OCI-LY7 (cell line): ENCODE data around the gene ANKH. TPM values are rescaled to one million over a fixed set of nuclear protein-coding genes. Genes with fewer than 3 reads are reported as not detected.

Experiments used
- BruUV-seq: library from RNA; stranded (reverse); fragments of 400-500 nt; replicated peaks from 2 replicates; lab custom pipeline; 2021; lab: Mats Ljungman, UMichigan
- CTCF ChIA-PET: fragments of 300-600 bp; sonication (Branson Sonifier 250); formaldehyde crosslinking; loops from one replicate; lab custom pipeline; 2022; ENCODE audit warnings: antibody characterized with exemption; ENCODE audit not compliant: unreplicated experiment; lab: Charles Lee
- POLR2A ChIA-PET: fragments of 300-600 bp; sonication (Branson Sonifier 250); formaldehyde crosslinking; loops from one replicate; lab custom pipeline; 2022; ENCODE audit warnings: antibody characterized with exemption; lab: Charles Lee
- DNase-seq: peaks from one replicate; pipeline ENCODE4 v3.0.0-alpha.2; 2015; ENCODE audit warnings: low spot score
- H2AFZ ChIP-seq: fragments of 200-600 bp; sonication (generic), shearing (Covaris generic); 2 replicates; pipeline ENCODE4 v1.6.1; 2014; ENCODE audit warnings: mild to moderate bottlenecking, antibody characterized with exemption, low read length, moderate library complexity
- H3K27ac ChIP-seq: fragments of 200-600 bp; sonication (generic); 2 replicates; pipeline ENCODE4 v1.5.1; 2014; ENCODE audit warnings: mixed run types, low read depth, mild to moderate bottlenecking, moderate library complexity, low read length, inconsistent platforms; ENCODE audit not compliant: poor library complexity, severe bottlenecking
- H3K36me3 ChIP-seq: fragments of 200-600 bp; sonication (generic); 2 replicates; pipeline ENCODE4 v1.6.1; 2014; ENCODE audit warnings: mild to moderate bottlenecking, antibody characterized with exemption, low read length, moderate library complexity, mixed read lengths; ENCODE audit not compliant: insufficient read depth
- H3K4me1 ChIP-seq: fragments of 200-600 bp; sonication (generic); 2 replicates; pipeline ENCODE4 v1.5.1; 2014; ENCODE audit warnings: mild to moderate bottlenecking, low read length; ENCODE audit not compliant: insufficient read depth, poor library complexity, severe bottlenecking
- H3K4me2 ChIP-seq: fragments of 200-600 bp; sonication (generic); 2 replicates; pipeline ENCODE4 v1.6.1; 2014; ENCODE audit warnings: mild to moderate bottlenecking, low read length
- H3K4me3 ChIP-seq: fragments of 200-600 bp; sonication (generic); 2 replicates; pipeline ENCODE4 v1.5.1; 2014; ENCODE audit warnings: mild to moderate bottlenecking, low read depth, low read length; ENCODE audit not compliant: poor library complexity, severe bottlenecking
- H3K79me2 ChIP-seq: fragments of 200-600 bp; sonication (generic); 2 replicates; pipeline ENCODE4 v1.6.1; 2016; ENCODE audit warnings: low read depth, mild to moderate bottlenecking, low read length, moderate library complexity, mixed read lengths; ENCODE audit not compliant: insufficient read depth
- H3K9me2 ChIP-seq: fragments of 200-600 bp; sonication (generic); 2 replicates; pipeline ENCODE4 v1.6.1; 2016; ENCODE audit warnings: mild to moderate bottlenecking, low read length, mixed read lengths; ENCODE audit not compliant: insufficient read depth
- H3K9me3 ChIP-seq: fragments of 200-600 bp; sonication (generic); 2 replicates; pipeline ENCODE4 v1.6.1; 2014; ENCODE audit warnings: mild to moderate bottlenecking, mixed run types, low read length, mixed read lengths
- H4K20me1 ChIP-seq: fragments of 200-600 bp; sonication (generic); 2 replicates; pipeline ENCODE4 v1.6.1; 2014; ENCODE audit warnings: mild to moderate bottlenecking, antibody characterized with exemption, low read length, moderate library complexity, mixed read lengths; ENCODE audit not compliant: insufficient read depth
- CTCF ChIP-seq: fragments of 200-600 bp; sonication (generic); conservative IDR thresholded peaks from 2 replicates; pipeline ENCODE4 v1.5.1; 2014; ENCODE audit warnings: mild to moderate bottlenecking, antibody characterized with exemption, low read length, moderate library complexity, mixed read lengths
- EZH2phosphoT487 ChIP-seq: fragments of 200-600 bp; sonication (generic); IDR thresholded peaks from 2 replicates; pipeline ENCODE4 v1.6.1; 2018; ENCODE audit warnings: low read depth, borderline replicate concordance, mild to moderate bottlenecking, mixed run types, antibody characterized with exemption, low read length, moderate library complexity, mixed read lengths
- intact Hi-C: fragments of 100-400 bp; cut with micrococcal nuclease; formaldehyde crosslinking; loops from one replicate; pipeline ENCODE4 v1.10.0; 2022; ENCODE audit not compliant: unreplicated experiment
- total RNA-seq, 2 experiments: library from RNA; depleted of rRNA in 1 of 2; stranded (reverse); fragments of >200 nt in 1 of 2; shearing (Covaris generic) in 1 of 2; gene quantifications; 2 replicates each; pipeline ENCODE4 v1.2.3, GENCODE V29; 2014 to 2022

Gene ANKH
- total RNA-seq, 2 experiments from 2014 or later, result 23.1 to 80.4 TPM

- BruUV-seq, result no TSS peak
- ChIA-PET POLR2A (interaction anchor here (0.5 kb wide), 1 partner anchor 177 kb away, joined by 5 read pairs; no protein-coding TSS in a partner anchor), CTCF (no interaction called here)
- intact Hi-C loops, result no loop called here
- no peak overlapping the region for H3K4me3 ChIP-seq
- H3K79me2 ChIP-seq, result no peaks in the 10 kb centered on the region
- H3K9me3 ChIP-seq, result 0 out of 2 replicates have a peak, but pooled peaks cover 7% of the 10 kb centered on the region
- no peaks in the 10 kb centered on the region for H3K4me1 ChIP-seq
- no peak overlapping the region for H2AFZ ChIP-seq
- H3K4me2 ChIP-seq, result no peak overlapping the region
- TF ChIP-seq CTCF (no peak), EZH2phosphoT487 (no peak)
- H4K20me1 ChIP-seq, result no peaks in the 10 kb centered on the region; the same call in 1 of the 2 replicates
- no peak overlapping the region for H3K27ac ChIP-seq
- no peaks in the 10 kb centered on the region for H3K9me2 ChIP-seq
- DNase-seq, result no peak
- H3K36me3 ChIP-seq, result peaks cover 100% of the 10 kb centered on the region
Measured at GRCh38 chr5:14693070-14693469, 178.5 kb downstream of the ANKH start.

GRCh38 chr5:14687023-14687665, 184.4 kb downstream of the ANKH start:
- Histone ChIP-seq H3K4me1 (peaks cover 8% of the 10 kb centered on the region), H3K27ac (no peak overlapping the region), H2AFZ (no peak overlapping the region), H3K79me2 (peaks cover 9% of the 10 kb centered on the region; the same call in 1 of the 2 replicates), H3K4me3 (no peak overlapping the region), H4K20me1 (no peaks in the 10 kb centered on the region; the same call in 1 of the 2 replicates), H3K4me2 (no peak overlapping the region), H3K36me3 (peaks cover 93% of the 10 kb centered on the region), H3K9me2 (no peaks in the 10 kb centered on the region), H3K9me3 (0 out of 2 replicates have a peak, but pooled peaks cover 7% of the 10 kb centered on the region)
- no peak for DNase-seq
- no TSS peak for BruUV-seq
- intact Hi-C loops, result no loop called here
- ChIA-PET CTCF (no interaction called here), POLR2A (interaction anchor here (1.0 to 1.8 kb wide), 3 partner anchors 8 to 99 kb away, joined by 5 to 7 read pairs (median 7); no protein-coding TSS in a partner anchor)
- TF ChIP-seq EZH2phosphoT487 (no peak), CTCF (no peak)

GRCh38 chr5:14686517-14686916, 185.1 kb downstream of the ANKH start:
- POLR2A ChIA-PET, result interaction anchor here (0.7 to 1.8 kb wide), 4 partner anchors 9 to 99 kb away, joined by 3 to 7 read pairs (median 6); no protein-coding TSS in a partner anchor
- no TSS peak for BruUV-seq
- Histone ChIP-seq H3K9me2 (no peaks in the 10 kb centered on the region), H3K9me3 (0 out of 2 replicates have a peak, but pooled peaks cover 7% of the 10 kb centered on the region), H4K20me1 (no peaks in the 10 kb centered on the region), H3K4me3 (no peak overlapping the region), H2AFZ (no peak overlapping the region), H3K27ac (no peak overlapping the region), H3K4me1 (peaks cover 8% of the 10 kb centered on the region), H3K36me3 (peaks cover 93% of the 10 kb centered on the region), H3K79me2 (peaks cover 9% of the 10 kb centered on the region; the same call in 1 of the 2 replicates), H3K4me2 (no peak overlapping the region)
- TF ChIP-seq EZH2phosphoT487 (no peak), CTCF (no peak)
- DNase-seq, result no peak
- CTCF ChIA-PET, result no interaction called here
- intact Hi-C loops, result no loop called here
